HCT116 (cell line): Measurements from ENCODE around the gene EYA4. TPM values are rescaled to one million over a fixed set of nuclear protein-coding genes. Genes with fewer than 3 reads are reported as not detected.

Source experiments
- ATAC-seq: fragments of 200-7000 bp; cut with Tn5 transposase; 2 replicates; pipeline ENCODE4 v1.9.1; 2020; ENCODE audit warnings: mild to moderate bottlenecking, moderate library complexity
- BruUV-seq: library from RNA; stranded (reverse); fragments of 400-500 nt; replicated peaks from 2 replicates; lab custom pipeline; 2021; lab: Mats Ljungman, UMichigan
- CTCF ChIA-PET: fragments of 300-600 bp; sonication (Branson Sonifier 250); formaldehyde crosslinking; loops from one replicate; lab custom pipeline; 2021; ENCODE audit warnings: antibody characterized with exemption; lab: Charles Lee
- POLR2A ChIA-PET: fragments of 300-600, 350-600 bp; sonication (Branson Sonifier 250); formaldehyde crosslinking; loops from one replicate; lab custom pipeline; 2021; ENCODE audit warnings: antibody characterized with exemption; lab: Charles Lee
- RAD21 ChIA-PET, 2 experiments: fragments of 300-600 bp; sonication (Branson Sonifier 250); formaldehyde crosslinking; loops; one replicate each; lab custom pipeline; 2023; ENCODE audit warnings: low total read pairs in 2 of 2; ENCODE audit not compliant: uncharacterized antibody in 2 of 2, unreplicated experiment in 2 of 2, low non-redundant PET in 1 of 2; lab: Charles Lee
- DNase-seq: peaks from one replicate; pipeline ENCODE4 v3.0.0-alpha.2; 2010; ENCODE audit warnings: low read depth, low spot score
- H2AFZ ChIP-seq: fragments of 200-600 bp; shearing (Covaris generic), sonication (generic); 2 replicates; pipeline ENCODE4 v1.6.1; 2017; ENCODE audit warnings: low read depth, mixed run types, mixed read lengths, antibody characterized with exemption, low read length; ENCODE audit not compliant: poor library complexity, severe bottlenecking
- H3K27ac ChIP-seq: 2 replicates; pipeline ENCODE4 v1.5.1; 2012; ENCODE audit warnings: low read depth, low read length
- H3K27me3 ChIP-seq: fragments of 200-600 bp; sonication (generic); 2 replicates; pipeline ENCODE4 v1.6.1; 2016; ENCODE audit warnings: mixed run types, low read length, mixed read lengths; ENCODE audit not compliant: insufficient read depth
- H3K36me3 ChIP-seq, 2 experiments: fragments of 200-500 bp in 1 of 2; fragments of 200-600 bp in 1 of 2; sonication (Bioruptor generic) in 1 of 2; sonication (generic) in 1 of 2; 2 replicates each; pipeline versions ENCODE4 v1.5.1 to v1.6.1; 2014 to 2016; ENCODE audit warnings: low read length in 2 of 2, inconsistent platforms in 1 of 2, mixed read lengths in 1 of 2, mixed run types in 1 of 2; ENCODE audit not compliant: insufficient read depth in 2 of 2, control insufficient read depth in 1 of 2
- H3K4me1 ChIP-seq, 2 experiments: fragments of 200-600 bp in 1 of 2; sonication (generic) in 1 of 2; 2 replicates each; pipeline versions ENCODE4 v1.5.1 to v1.6.1; 2012 to 2017; ENCODE audit warnings: low read length in 2 of 2, inconsistent platforms in 1 of 2, mild to moderate bottlenecking in 1 of 2, mixed read lengths in 1 of 2, mixed run types in 1 of 2, moderate library complexity in 1 of 2; ENCODE audit not compliant: insufficient read depth in 2 of 2, control insufficient read depth in 1 of 2
- H3K4me2 ChIP-seq: fragments of 200-600 bp; sonication (generic); 2 replicates; pipeline ENCODE4 v1.6.1; 2017; ENCODE audit warnings: mixed run types, low read length, mixed read lengths
- H3K4me3 ChIP-seq, 2 experiments: fragments of 200-600 bp in 1 of 2; sonication (generic) in 1 of 2; replicated peaks in 1 of 2; 2 replicates each; pipeline ENCODE4 v1.5.1; 2011 to 2016; ENCODE audit warnings: low read length in 2 of 2, control low read depth in 1 of 2, low read depth in 1 of 2, mild to moderate bottlenecking in 1 of 2, mixed read lengths in 1 of 2, mixed run types in 1 of 2
- H3K79me2 ChIP-seq: fragments of 200-600 bp; sonication (generic); 2 replicates; pipeline ENCODE4 v1.6.1; 2017; ENCODE audit warnings: mild to moderate bottlenecking, mixed run types, low read length, moderate library complexity, mixed read lengths; ENCODE audit not compliant: insufficient read depth
- H3K9ac ChIP-seq: fragments of 200-600 bp; sonication (generic); 2 replicates; pipeline ENCODE4 v1.6.1; 2016; ENCODE audit warnings: low read length, mixed read lengths
- H3K9me2 ChIP-seq: fragments of 200-600 bp; sonication (generic), shearing (Covaris generic); 2 replicates; pipeline ENCODE4 v1.6.1; 2017; ENCODE audit warnings: mixed run types, mild to moderate bottlenecking, moderate library complexity; ENCODE audit not compliant: insufficient read depth
- H3K9me3 ChIP-seq, 2 experiments: fragments of 200-500 bp in 1 of 2; fragments of 200-600 bp in 1 of 2; sonication (Bioruptor generic) in 1 of 2; sonication (generic) in 1 of 2; 2 replicates each; pipeline ENCODE4 v1.6.1; 2014 to 2017; ENCODE audit warnings: low read length in 2 of 2, mixed read lengths in 2 of 2, inconsistent platforms in 1 of 2, low read depth in 1 of 2, mild to moderate bottlenecking in 1 of 2, mixed run types in 1 of 2, moderate library complexity in 1 of 2; ENCODE audit not compliant: control insufficient read depth in 1 of 2, insufficient read depth in 1 of 2
- H4K20me1 ChIP-seq: fragments of 200-600 bp; sonication (generic), shearing (Covaris generic); 2 replicates; pipeline ENCODE4 v1.6.1; 2017; ENCODE audit warnings: mixed run types, mild to moderate bottlenecking, moderate library complexity; ENCODE audit not compliant: insufficient read depth
- ATF3 ChIP-seq: IDR thresholded peaks from 2 replicates; pipeline ENCODE4 v1.6.1; 2012
- CBX3 ChIP-seq: IDR thresholded peaks from 2 replicates; pipeline ENCODE4 v1.6.1; 2012; ENCODE audit warnings: low read depth
- CTCF ChIP-seq, 3 experiments: fragments of 200-600 bp in 1 of 3; sonication (generic) in 1 of 3; IDR thresholded peaks in 2 of 3; conservative IDR thresholded peaks in 1 of 3; 2 replicates each; pipeline ENCODE4 v1.5.1; 2012 to 2017; ENCODE audit warnings: low read depth in 2 of 3, low read length in 2 of 3, antibody characterized with exemption in 1 of 3, borderline replicate concordance in 1 of 3, control low read depth in 1 of 3, mild to moderate bottlenecking in 1 of 3, mixed read lengths in 1 of 3, mixed run types in 1 of 3, moderate library complexity in 1 of 3; ENCODE audit not compliant: insufficient read depth in 1 of 3
- EGR1 ChIP-seq: IDR thresholded peaks from 2 replicates; pipeline ENCODE4 v1.6.1; 2012; ENCODE audit warnings: low read depth
- ELF1 ChIP-seq: IDR thresholded peaks from 2 replicates; pipeline ENCODE4 v1.6.1; 2012; ENCODE audit warnings: low read depth, borderline replicate concordance
- EZH2phosphoT487 ChIP-seq: fragments of 200-600 bp; IDR thresholded peaks from 2 replicates; pipeline ENCODE4 v1.6.1; 2018; ENCODE audit warnings: antibody characterized with exemption, borderline replicate concordance
- FOSL1 ChIP-seq: IDR thresholded peaks from 2 replicates; pipeline ENCODE4 v1.6.1; 2012; ENCODE audit warnings: low read depth
- JUND ChIP-seq: IDR thresholded peaks from 2 replicates; pipeline ENCODE4 v1.6.1; 2012
- POLR2A ChIP-seq: IDR thresholded peaks from 2 replicates; pipeline ENCODE4 v1.7.0; 2011; ENCODE audit warnings: borderline replicate concordance; ENCODE audit not compliant: insufficient read depth, insufficient read length; ENCODE audit errors: extremely low read depth
- POLR2AphosphoS5 ChIP-seq: IDR thresholded peaks from 2 replicates; pipeline ENCODE4 v1.6.1; 2011; ENCODE audit warnings: mild to moderate bottlenecking, low read depth, low read length, moderate library complexity
- RAD21 ChIP-seq: IDR thresholded peaks from 2 replicates; pipeline ENCODE4 v1.6.1; 2012; ENCODE audit warnings: low read depth, mild to moderate bottlenecking
- REST ChIP-seq: IDR thresholded peaks from 2 replicates; pipeline ENCODE4 v1.6.1; 2012; ENCODE audit warnings: low read depth
- SIN3A ChIP-seq: IDR thresholded peaks from 2 replicates; pipeline ENCODE4 v1.6.1; 2012; ENCODE audit warnings: low read depth
- SP1 ChIP-seq: IDR thresholded peaks from 2 replicates; pipeline ENCODE4 v1.6.1; 2012; ENCODE audit warnings: low read depth
- SRF ChIP-seq: IDR thresholded peaks from 2 replicates; pipeline ENCODE4 v1.6.1; 2012; ENCODE audit warnings: low read depth
- TCF7L2 ChIP-seq: IDR thresholded peaks from 2 replicates; pipeline ENCODE4 v1.7.0; 2011; ENCODE audit warnings: borderline replicate concordance, inconsistent platforms; ENCODE audit not compliant: insufficient read depth, insufficient read length; ENCODE audit errors: extremely low read depth
- YY1 ChIP-seq: IDR thresholded peaks from 2 replicates; pipeline ENCODE4 v1.6.1; 2011; ENCODE audit warnings: low read length, low read depth, moderate library complexity, mild to moderate bottlenecking; ENCODE audit not compliant: insufficient replicate concordance; ENCODE audit errors: extremely low read depth
- ZBTB33 ChIP-seq: IDR thresholded peaks from 2 replicates; pipeline ENCODE4 v1.6.1; 2011; ENCODE audit warnings: mild to moderate bottlenecking, low read length, moderate library complexity; ENCODE audit not compliant: insufficient replicate concordance; ENCODE audit errors: extremely low read depth
- ZFX ChIP-seq: fragments of 450-650 bp; IDR thresholded peaks from 2 replicates; pipeline ENCODE4 v1.6.1; 2017
- ZNF274 ChIP-seq: fragments of 200-500 bp; sonication (Bioruptor generic); IDR thresholded peaks from 2 replicates; pipeline ENCODE4 v1.6.1; 2014; ENCODE audit warnings: mild to moderate bottlenecking, low read depth, low read length, inconsistent platforms
- intact Hi-C: fragments of 100-400 bp; cut with micrococcal nuclease; formaldehyde crosslinking; loops from 2 replicates; pipeline ENCODE4 v1.10.0; 2022
- total RNA-seq: library from RNA; stranded (reverse); gene quantifications from one replicate; pipeline ENCODE4 v1.2.1, GENCODE V29; 2021; ENCODE audit not compliant: unreplicated experiment

The EYA4 gene
- total RNA-seq, 1 experiment from 2014 or later = not detected

- DNase-seq = no peak
- no peaks in the 10 kb centered on the region for H3K36me3 ChIP-seq
- ATAC-seq = no peak
- H3K27me3 ChIP-seq = no peaks in the 10 kb centered on the region; the same call in 1 of the 2 replicates
- no peak overlapping the region for H3K4me2 ChIP-seq
- intact Hi-C loops = no loop called here
- H3K9me2 ChIP-seq = no peaks in the 10 kb centered on the region
- no peak overlapping the region for H2AFZ ChIP-seq
- no peaks in the 10 kb centered on the region for H3K4me1 ChIP-seq
- BruUV-seq = no TSS peak
- H3K4me3 ChIP-seq = no peak overlapping the region
- CTCF ChIA-PET = no interaction called here
- TF ChIP-seq CTCF (IDR thresholded peaks at IDR 0.05 in 2 of 3, conservative IDR thresholded peaks at IDR 0.05 in 1 of 3; ENCODE audit: borderline replicate concordance in 1 of 3, insufficient read depth in 1 of 3, low read depth in 2 of 3, low read length in 2 of 3) (no peak), JUND (no peak), EZH2phosphoT487 (no peak), YY1 (no peak), REST (no peak), ELF1 (no peak), ZFX (no peak), POLR2AphosphoS5 (no peak), POLR2A (no peak), RAD21 (no peak), CBX3 (no peak), EGR1 (no peak), ATF3 (no peak), SP1 (no peak), FOSL1 (no peak), ZBTB33 (no peak), SRF (no peak), ZNF274 (no peak), SIN3A (no peak), TCF7L2 (no peak)
- H3K9ac ChIP-seq = no peak overlapping the region
- H3K79me2 ChIP-seq = no peaks in the 10 kb centered on the region
- H4K20me1 ChIP-seq = no peaks in the 10 kb centered on the region
- no peaks in the 10 kb centered on the region for H3K9me3 ChIP-seq
- H3K27ac ChIP-seq = no peak overlapping the region
- POLR2A ChIA-PET = no interaction called here
- RAD21 ChIA-PET = no interaction called here
Measured at GRCh38 chr6:133418108-133418507, 177.0 kb downstream of the EYA4 start.
